IMR-90 (cell line): ENCODE measurements around the gene MRPL23. TPM values are rescaled to one million over a fixed set of nuclear protein-coding genes. Genes with fewer than 3 reads are reported as not detected.

Experiments used
- ATAC-seq: fragments of 200-7000 bp; cut with Tn5 transposase; 2 replicates; pipeline ENCODE4 v1.9.1; 2020; ENCODE audit warnings: low read depth, mild to moderate bottlenecking, moderate library complexity
- BruUV-seq: library from RNA; stranded (reverse); fragments of 400-500 nt; replicated peaks from 2 replicates; lab custom pipeline; 2021; lab: Mats Ljungman, UMichigan
- CTCF ChIA-PET: fragments of 300-600 bp; formaldehyde crosslinking; extraction: SDS; loops from one replicate; lab custom pipeline; 2021; ENCODE audit warnings: antibody characterized with exemption; lab: Yijun Ruan, JAX
- POLR2A ChIA-PET: fragments of 300-600 bp; sonication (Branson Sonifier 250); formaldehyde crosslinking; loops from one replicate; lab custom pipeline; 2022; ENCODE audit warnings: antibody characterized with exemption; ENCODE audit not compliant: unreplicated experiment; lab: Charles Lee
- DNase-seq: peaks from one replicate; pipeline ENCODE4 v3.0.0; 2013
- H2AFZ ChIP-seq: replicated peaks from 2 replicates; pipeline ENCODE3; 2013; ENCODE audit warnings: low read length, mild to moderate bottlenecking; ENCODE audit not compliant: poor library complexity
- H2AK5ac ChIP-seq: 2 replicates; pipeline ENCODE4 v1.6.1; 2013; ENCODE audit warnings: low read depth, low read length, inconsistent platforms
- H2AK9ac ChIP-seq: replicated peaks from 2 replicates; pipeline ENCODE3; 2013; ENCODE audit warnings: mild to moderate bottlenecking, low read depth, low read length, moderate library complexity; ENCODE audit not compliant: poor library complexity
- H2BK120ac ChIP-seq: 2 replicates; pipeline ENCODE4 v1.6.1; 2013; ENCODE audit warnings: low read depth, low read length, inconsistent platforms
- H2BK15ac ChIP-seq: 3 replicates; pipeline ENCODE4 v1.6.1; 2013; ENCODE audit warnings: low read depth, low read length, inconsistent platforms
- H2BK20ac ChIP-seq: 2 replicates; pipeline ENCODE4 v1.6.1; 2013; ENCODE audit warnings: low read depth, mild to moderate bottlenecking, inconsistent platforms, low read length, moderate library complexity
- H2BK5ac ChIP-seq: 2 replicates; pipeline ENCODE4 v1.6.1; 2013; ENCODE audit warnings: mild to moderate bottlenecking, low read depth, low read length, inconsistent platforms; ENCODE audit not compliant: poor library complexity, severe bottlenecking
- H3K14ac ChIP-seq: replicated peaks from 2 replicates; pipeline ENCODE4 v1.6.1; 2013; ENCODE audit warnings: low read depth, low read length, inconsistent platforms
- H3K18ac ChIP-seq: 2 replicates; pipeline ENCODE4 v1.6.1; 2013; ENCODE audit warnings: low read depth, low read length, control low read depth
- H3K23ac ChIP-seq: 2 replicates; pipeline ENCODE4 v1.6.1; 2013; ENCODE audit warnings: low read depth, low read length, inconsistent platforms
- H3K27ac ChIP-seq: 2 replicates; pipeline ENCODE4 v1.5.1; 2013; ENCODE audit warnings: mild to moderate bottlenecking, control low read depth, low read length; ENCODE audit not compliant: insufficient read depth
- H3K27me3 ChIP-seq: 2 replicates; pipeline ENCODE4 v1.6.1; 2013; ENCODE audit warnings: low read length; ENCODE audit not compliant: control insufficient read depth, insufficient read depth
- H3K36me3 ChIP-seq: 2 replicates; pipeline ENCODE4 v1.6.1; 2013; ENCODE audit warnings: low read length, mixed read lengths; ENCODE audit not compliant: control insufficient read depth, insufficient read depth
- H3K4ac ChIP-seq: 2 replicates; pipeline ENCODE4 v1.6.1; 2013; ENCODE audit warnings: low read depth, low read length, inconsistent platforms
- H3K4me1 ChIP-seq: 2 replicates; pipeline ENCODE4 v1.6.1; 2013; ENCODE audit warnings: low read length, mixed read lengths; ENCODE audit not compliant: control insufficient read depth, insufficient read depth
- H3K4me2 ChIP-seq: 2 replicates; pipeline ENCODE4 v1.6.1; 2013; ENCODE audit warnings: low read depth, mild to moderate bottlenecking, control low read depth, low read length, moderate library complexity
- H3K4me3 ChIP-seq: 2 replicates; pipeline ENCODE4 v1.5.1; 2013; ENCODE audit warnings: low read depth, mild to moderate bottlenecking, control low read depth, low read length, moderate library complexity; ENCODE audit not compliant: insufficient read depth
- H3K56ac ChIP-seq: 2 replicates; pipeline ENCODE4 v1.6.1; 2013; ENCODE audit warnings: low read length, inconsistent platforms; ENCODE audit not compliant: insufficient read depth; ENCODE audit errors: extremely low read depth
- H3K79me1 ChIP-seq, 2 experiments: 2 replicates each; pipeline ENCODE4 v1.6.1; 2013; ENCODE audit warnings: low read length in 2 of 2, inconsistent platforms in 1 of 2, low read depth in 1 of 2
- H3K9ac ChIP-seq: 2 replicates; pipeline ENCODE4 v1.6.1; 2013; ENCODE audit warnings: low read depth, low read length, control low read depth
- H3K9me1 ChIP-seq: 2 replicates; pipeline ENCODE4 v1.6.1; 2013; ENCODE audit warnings: low read length, inconsistent platforms; ENCODE audit not compliant: insufficient read depth
- H3K9me3 ChIP-seq: 2 replicates; pipeline ENCODE4 v1.6.1; 2013; ENCODE audit warnings: low read length; ENCODE audit not compliant: control insufficient read depth, insufficient read depth
- H4K20me1 ChIP-seq: 2 replicates; pipeline ENCODE4 v1.6.1; 2013; ENCODE audit warnings: low read length, inconsistent platforms; ENCODE audit not compliant: insufficient read depth
- H4K5ac ChIP-seq: 2 replicates; pipeline ENCODE4 v1.6.1; 2013; ENCODE audit warnings: mild to moderate bottlenecking, low read depth, low read length, control low read depth
- H4K8ac ChIP-seq, 2 experiments: 2 replicates each; pipeline ENCODE4 v1.6.1; 2013; ENCODE audit warnings: low read depth in 2 of 2, low read length in 2 of 2, control low read depth in 1 of 2, inconsistent platforms in 1 of 2
- H4K91ac ChIP-seq: 2 replicates; pipeline ENCODE4 v1.6.1; 2013; ENCODE audit warnings: low read depth, low read length, inconsistent platforms; ENCODE audit not compliant: insufficient read depth
- CEBPB ChIP-seq: IDR thresholded peaks from 2 replicates; pipeline ENCODE4 v1.6.1; 2012; ENCODE audit warnings: low read depth, low read length, improper control_type of control experiment
- CHD1 ChIP-seq: IDR thresholded peaks from 2 replicates; pipeline ENCODE4 v1.6.1; 2012; ENCODE audit warnings: low read depth, low read length, improper control_type of control experiment
- MAZ ChIP-seq: IDR thresholded peaks from 2 replicates; pipeline ENCODE4 v1.6.1; 2012; ENCODE audit warnings: low read depth, mild to moderate bottlenecking, low read length, improper control_type of control experiment, moderate library complexity, borderline replicate concordance
- NFE2L2 ChIP-seq: fragments of 150-350 bp; IDR thresholded peaks from 2 replicates; pipeline ENCODE4 v1.6.1; 2016; ENCODE audit warnings: low read depth, mild to moderate bottlenecking, low read length
- POLR2A ChIP-seq: IDR thresholded peaks from 2 replicates; pipeline ENCODE4 v1.6.1; 2012; ENCODE audit warnings: mild to moderate bottlenecking, low read depth, low read length
- RAD21 ChIP-seq: IDR thresholded peaks from 2 replicates; pipeline ENCODE4 v1.6.1; 2012; ENCODE audit warnings: low read length, improper control_type of control experiment
- RCOR1 ChIP-seq: IDR thresholded peaks from 2 replicates; pipeline ENCODE4 v1.6.1; 2012; ENCODE audit warnings: mild to moderate bottlenecking, low read length, improper control_type of control experiment; ENCODE audit not compliant: insufficient replicate concordance
- RFX5 ChIP-seq: IDR thresholded peaks from 2 replicates; pipeline ENCODE4 v1.8.0; 2012; ENCODE audit warnings: low read depth, mild to moderate bottlenecking, low read length, moderate library complexity
- WGBS, 2 experiments: methylation state at CpG; one replicate each; pipeline versions ENCODE4 v1.1.5 to v1.1.7; 2013; ENCODE audit warnings: missing lambda C conversion rate in 2 of 2; ENCODE audit not compliant: insufficient read length in 1 of 2; ENCODE audit errors: extremely low coverage in 2 of 2; 5-methylcytosine and 5-hydroxymethylcytosine counted together
- dilution Hi-C: fragments of 300-500 bp; cut with HindIII; formaldehyde crosslinking; loops from one replicate; pipeline ENCODE4 v1.14.3; 2018; ENCODE audit warnings: low sequenced_read_pairs; ENCODE audit not compliant: unreplicated experiment
- in situ Hi-C: fragments of 300-500 bp; cut with MboI; formaldehyde crosslinking; loops from 3 replicates; pipeline ENCODE4 v1.14.3; 2019; ENCODE audit warnings: low sequenced_read_pairs, inconsistent platforms, mixed read lengths
- intact Hi-C: fragments of 100-400 bp; cut with micrococcal nuclease; formaldehyde crosslinking; loops from 2 replicates; pipeline ENCODE4 v1.10.0; 2022
- polyA plus RNA-seq, 3 experiments: library from polyadenylated mRNA; depleted of rRNA; stranded (reverse); fragments of >200 nt; gene quantifications; 2 replicates each; pipeline ENCODE4 v1.2.3, GENCODE V29; 2012; ENCODE audit warnings: low replicate concordance in 1 of 3
- total RNA-seq: library from RNA; depleted of rRNA; stranded (reverse); fragments of >200 nt; gene quantifications from 2 replicates; pipeline ENCODE4 v1.2.3, GENCODE V29; 2012
- TF ChIP-seq, protein P1 (sequence below): fragments of 150-350 bp; IDR thresholded peaks from 2 replicates; pipeline ENCODE4 v1.6.1; 2016; ENCODE audit warnings: low read depth, mild to moderate bottlenecking, low read length, moderate library complexity, borderline replicate concordance

Gene MRPL23
- total and polyA plus RNA-seq, 2 of the 4 experiments (the other 2 are of a cell fraction): 68.4 to 114 TPM

DNA sequence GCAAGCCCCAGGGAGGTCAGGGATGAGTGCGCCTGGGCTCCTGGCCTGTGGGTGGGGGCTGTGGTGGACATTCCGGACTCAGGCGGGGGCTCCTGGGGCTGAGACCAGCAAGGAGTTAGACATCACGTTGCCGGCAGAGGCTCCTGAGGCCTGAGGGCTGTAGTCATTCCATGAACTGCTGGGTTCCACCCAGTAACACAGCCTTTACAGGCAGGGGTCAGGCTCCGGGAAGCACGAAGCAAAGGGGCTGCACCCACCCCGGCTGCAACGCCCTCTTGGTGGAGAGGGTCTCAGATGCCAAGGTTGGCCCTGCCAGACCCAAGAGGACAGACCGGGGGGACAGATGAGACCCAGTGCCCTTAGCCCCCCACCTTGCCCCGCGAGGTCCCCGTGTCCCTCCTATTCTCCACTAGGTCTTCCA is 18.7 kb upstream of the MRPL23 start:
- no peak overlapping the region for H2BK120ac ChIP-seq
- H3K4me2 ChIP-seq: no peak overlapping the region
- no peaks in the 10 kb centered on the region for H3K79me1 ChIP-seq
- H3K9ac ChIP-seq: no peak overlapping the region
- no peaks in the 10 kb centered on the region for H3K9me1 ChIP-seq
- no peak for ATAC-seq
- H2BK20ac ChIP-seq: no peak overlapping the region
- no peak overlapping the region for H3K23ac ChIP-seq
- H3K4me3 ChIP-seq: no peak overlapping the region
- intact Hi-C loops: no loop called here
- H3K18ac ChIP-seq: no peak overlapping the region
- ChIA-PET CTCF (no interaction called here), POLR2A (no interaction called here)
- dilution Hi-C loops: no loop called here
- H3K9me3 ChIP-seq: no peaks in the 10 kb centered on the region
- H3K36me3 ChIP-seq: no peaks in the 10 kb centered on the region
- no peak overlapping the region for H3K4ac ChIP-seq
- H3K27me3 ChIP-seq: peaks cover 14% of the 10 kb centered on the region; the same call in 1 of the 2 replicates
- WGBS, 2 experiments: no CpG with 5 or more reads among the region's 13 CpGs
- no peak overlapping the region for H3K27ac ChIP-seq
- no peak for DNase-seq
- no peak overlapping the region for H2BK15ac ChIP-seq
- no TSS peak for BruUV-seq
- no peak overlapping the region for H2BK5ac ChIP-seq
- H4K20me1 ChIP-seq: no peaks in the 10 kb centered on the region
- H3K56ac ChIP-seq: no peak overlapping the region
- H3K14ac ChIP-seq: no peak overlapping the region
- no peak overlapping the region for H4K8ac ChIP-seq
- TF ChIP-seq RCOR1: no peak
- TF ChIP-seq, protein P1, sequence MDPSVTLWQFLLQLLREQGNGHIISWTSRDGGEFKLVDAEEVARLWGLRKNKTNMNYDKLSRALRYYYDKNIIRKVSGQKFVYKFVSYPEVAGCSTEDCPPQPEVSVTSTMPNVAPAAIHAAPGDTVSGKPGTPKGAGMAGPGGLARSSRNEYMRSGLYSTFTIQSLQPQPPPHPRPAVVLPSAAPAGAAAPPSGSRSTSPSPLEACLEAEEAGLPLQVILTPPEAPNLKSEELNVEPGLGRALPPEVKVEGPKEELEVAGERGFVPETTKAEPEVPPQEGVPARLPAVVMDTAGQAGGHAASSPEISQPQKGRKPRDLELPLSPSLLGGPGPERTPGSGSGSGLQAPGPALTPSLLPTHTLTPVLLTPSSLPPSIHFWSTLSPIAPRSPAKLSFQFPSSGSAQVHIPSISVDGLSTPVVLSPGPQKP: no peak
- no peak for TF ChIP-seq CEBPB
- no peak for TF ChIP-seq RAD21
- TF ChIP-seq MAZ: no peak
- TF ChIP-seq RFX5: no peak
- no peak for TF ChIP-seq POLR2A
- no peak for TF ChIP-seq NFE2L2
- no peak for TF ChIP-seq CHD1
- H4K91ac ChIP-seq: no peak overlapping the region
- H2AFZ ChIP-seq: no peak overlapping the region
- no peak overlapping the region for H2AK9ac ChIP-seq
- no peak overlapping the region for H4K5ac ChIP-seq
- no peaks in the 10 kb centered on the region for H3K4me1 ChIP-seq
- H2AK5ac ChIP-seq: no peak overlapping the region
- in situ Hi-C loops: no loop called here
